Activated CD4-positive, alpha-beta T cell treated with anti-CD3 and anti-CD28 coated beads, Interleukin-2, Interleukin-4, amounts not matched to agents 100 ng/mL and 50 ng/mL, durations not matched to agents 16 hours and 8 hours (primary cell): ENCODE results near the gene MUC5AC.
"Not testable (repeated sequence)": the region's sequence is repeated elsewhere in the genome, so short reads cannot be mapped to it uniquely, and the experiment has no call there.

Source experiments
- DNase-seq: peaks from one replicate; pipeline ENCODE4 v3.0.0-alpha.2; 2020; ENCODE audit warnings: low spot score

MUC5AC gene

DNA sequence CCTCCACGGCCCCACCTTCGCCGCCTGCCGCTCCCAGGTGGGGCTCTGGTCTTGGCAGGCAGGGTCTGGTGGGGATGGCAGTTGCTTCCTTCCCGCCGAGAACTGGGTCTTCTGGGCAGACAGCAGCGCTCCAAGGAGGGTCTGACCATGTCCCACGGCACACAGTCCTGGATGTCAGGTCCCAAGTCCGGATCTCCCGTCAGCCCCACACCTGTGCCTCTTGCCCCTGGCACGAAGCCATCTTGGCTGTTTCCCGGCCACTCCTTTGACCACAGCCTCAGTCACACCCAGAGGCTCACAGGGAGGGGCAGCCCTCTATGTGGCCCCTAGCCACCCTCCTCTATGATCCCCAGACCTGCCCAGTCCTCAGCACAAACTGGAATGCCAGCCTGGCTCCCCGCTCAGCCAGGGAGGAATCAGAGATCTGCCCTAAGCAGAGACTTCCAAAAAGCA lies 79.4 kb downstream of the MUC5AC start:
- DNase-seq, result no peak

DNA sequence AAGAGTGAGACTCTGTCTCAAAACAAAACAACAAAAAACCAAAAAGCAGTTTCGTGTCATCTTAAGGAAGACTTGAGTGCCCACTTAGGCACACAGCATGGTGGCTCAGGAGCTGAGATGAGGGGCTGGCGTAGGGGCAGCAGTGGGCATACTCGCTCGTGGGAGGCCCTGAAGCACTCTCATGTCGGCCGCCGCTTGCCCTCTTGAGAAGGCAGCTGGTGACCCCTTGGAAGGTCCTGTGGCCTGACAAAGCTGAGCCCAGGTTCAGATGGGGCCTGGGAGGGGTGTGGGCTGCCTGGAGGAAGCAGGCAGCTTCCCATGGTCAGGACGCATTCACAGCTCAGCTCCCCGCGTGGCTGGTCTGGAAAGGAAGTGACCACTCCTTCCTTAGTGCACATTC lies 80.1 kb downstream of the MUC5AC start:
- DNase-seq, result no peak

DNA sequence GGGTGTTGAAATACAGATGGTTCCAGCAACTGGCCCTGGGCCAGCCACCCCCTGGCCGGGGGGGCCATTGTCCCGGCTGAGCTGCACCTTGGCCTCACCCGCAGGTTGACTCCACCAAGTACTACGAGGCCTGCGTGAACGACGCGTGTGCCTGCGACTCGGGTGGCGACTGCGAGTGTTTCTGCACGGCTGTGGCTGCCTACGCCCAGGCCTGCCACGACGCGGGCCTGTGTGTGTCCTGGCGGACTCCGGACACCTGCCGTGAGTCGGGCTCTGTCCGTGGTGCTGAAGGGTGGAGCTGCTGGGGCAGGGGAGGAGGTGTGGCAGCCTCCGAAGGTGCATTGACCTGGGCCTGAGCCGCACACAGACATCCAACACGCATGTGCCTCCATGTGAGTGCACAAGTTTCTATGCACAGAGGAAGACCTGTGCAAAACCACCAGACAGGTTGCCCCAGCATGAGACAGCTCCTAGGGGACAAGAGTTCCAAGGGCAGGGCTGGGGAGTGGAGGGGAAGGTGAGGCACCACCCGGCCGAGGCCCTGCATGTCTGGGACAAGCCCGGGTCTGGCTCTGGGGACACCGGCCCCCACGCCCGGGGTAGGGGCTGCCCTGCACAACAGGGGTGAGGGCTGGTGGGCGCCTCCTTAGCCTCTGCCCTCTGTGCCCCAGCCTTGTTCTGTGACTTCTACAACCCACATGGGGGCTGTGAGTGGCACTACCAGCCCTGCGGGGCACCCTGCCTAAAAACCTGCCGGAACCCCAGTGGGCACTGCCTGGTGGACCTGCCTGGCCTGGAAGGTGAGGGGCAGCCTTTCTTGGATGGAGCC lies 81.2 kb downstream of the MUC5AC start:
- no peak for DNase-seq

DNA sequence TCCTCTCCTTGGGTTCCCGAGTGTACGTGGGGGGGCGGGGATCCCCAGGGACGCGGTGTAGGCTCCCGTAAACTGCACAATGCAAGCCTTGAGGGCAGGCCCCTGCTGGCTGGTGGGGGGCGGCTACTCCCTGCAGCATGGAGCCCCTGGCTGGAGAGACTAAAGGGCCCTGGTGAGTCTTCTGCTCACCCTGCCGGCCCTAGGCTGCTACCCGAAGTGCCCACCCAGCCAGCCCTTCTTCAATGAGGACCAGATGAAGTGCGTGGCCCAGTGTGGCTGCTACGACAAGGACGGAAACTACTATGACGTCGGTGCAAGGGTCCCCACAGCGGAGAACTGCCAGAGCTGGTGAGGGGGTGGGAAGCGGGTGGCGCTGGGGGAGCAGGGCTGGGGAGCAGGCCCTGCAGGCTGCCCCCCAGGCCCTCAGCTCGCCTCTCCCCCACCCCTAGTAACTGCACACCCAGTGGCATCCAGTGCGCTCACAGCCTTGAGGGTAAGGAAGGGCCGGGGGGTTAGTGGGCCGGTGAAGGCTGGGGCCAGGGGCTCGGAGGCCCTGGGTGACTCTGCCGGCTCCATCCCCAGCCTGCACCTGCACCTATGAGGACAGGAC lies 81.9 kb downstream of the MUC5AC start:
- no peak for DNase-seq

DNA sequence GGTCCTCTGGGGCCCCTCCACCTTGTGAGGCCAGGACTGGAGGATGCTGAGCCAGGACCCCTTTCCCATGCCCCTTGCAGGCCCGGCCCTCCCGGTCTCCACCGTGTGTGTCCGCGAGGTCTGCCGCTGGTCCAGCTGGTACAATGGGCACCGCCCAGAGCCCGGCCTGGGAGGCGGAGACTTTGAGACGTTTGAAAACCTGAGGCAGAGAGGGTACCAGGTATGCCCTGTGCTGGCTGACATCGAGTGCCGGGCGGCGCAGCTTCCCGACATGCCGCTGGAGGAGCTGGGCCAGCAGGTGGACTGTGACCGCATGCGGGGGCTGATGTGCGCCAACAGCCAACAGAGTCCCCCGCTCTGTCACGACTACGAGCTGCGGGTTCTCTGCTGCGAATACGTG lies 83.0 kb downstream of the MUC5AC start:
- DNase-seq, result no peak

DNA sequence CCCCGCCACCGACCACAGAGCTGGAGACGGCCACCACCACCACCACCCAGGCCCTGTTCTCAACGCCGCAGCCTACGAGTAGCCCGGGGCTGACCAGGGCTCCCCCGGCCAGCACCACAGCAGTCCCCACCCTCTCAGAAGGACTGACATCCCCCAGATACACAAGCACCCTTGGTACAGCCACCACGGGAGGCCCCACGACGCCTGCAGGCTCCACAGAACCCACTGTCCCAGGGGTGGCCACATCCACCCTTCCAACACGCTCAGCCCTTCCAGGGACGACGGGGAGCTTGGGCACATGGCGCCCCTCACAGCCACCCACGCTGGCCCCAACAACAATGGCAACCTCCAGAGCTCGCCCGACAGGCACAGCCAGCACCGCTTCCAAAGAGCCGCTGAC lies 84.0 kb downstream of the MUC5AC start:
- no peak for DNase-seq

DNA sequence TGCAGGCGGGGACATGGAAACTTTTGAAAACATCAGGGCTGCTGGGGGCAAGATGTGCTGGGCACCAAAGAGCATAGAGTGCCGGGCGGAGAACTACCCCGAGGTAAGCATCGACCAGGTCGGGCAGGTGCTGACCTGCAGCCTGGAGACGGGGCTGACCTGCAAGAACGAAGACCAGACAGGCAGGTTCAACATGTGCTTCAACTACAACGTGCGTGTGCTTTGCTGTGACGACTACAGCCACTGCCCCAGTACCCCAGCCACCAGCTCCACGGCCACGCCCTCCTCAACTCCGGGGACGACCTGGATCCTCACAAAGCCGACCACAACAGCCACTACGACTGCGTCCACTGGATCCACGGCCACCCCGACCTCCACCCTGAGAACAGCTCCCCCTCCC lies 84.5 kb downstream of the MUC5AC start:
- no peak for DNase-seq

DNA sequence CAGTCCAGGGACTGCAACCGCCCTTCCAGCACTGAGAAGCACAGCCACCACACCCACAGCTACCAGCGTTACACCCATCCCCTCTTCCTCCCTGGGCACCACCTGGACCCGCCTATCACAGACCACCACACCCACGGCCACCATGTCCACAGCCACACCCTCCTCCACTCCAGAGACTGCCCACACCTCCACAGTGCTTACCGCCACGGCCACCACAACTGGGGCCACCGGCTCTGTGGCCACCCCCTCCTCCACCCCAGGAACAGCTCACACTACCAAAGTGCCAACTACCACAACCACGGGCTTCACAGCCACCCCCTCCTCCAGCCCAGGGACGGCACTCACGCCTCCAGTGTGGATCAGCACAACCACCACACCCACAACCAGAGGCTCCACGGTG lies 85.0 kb downstream of the MUC5AC start:
- not testable (repeated sequence) for DNase-seq

DNA sequence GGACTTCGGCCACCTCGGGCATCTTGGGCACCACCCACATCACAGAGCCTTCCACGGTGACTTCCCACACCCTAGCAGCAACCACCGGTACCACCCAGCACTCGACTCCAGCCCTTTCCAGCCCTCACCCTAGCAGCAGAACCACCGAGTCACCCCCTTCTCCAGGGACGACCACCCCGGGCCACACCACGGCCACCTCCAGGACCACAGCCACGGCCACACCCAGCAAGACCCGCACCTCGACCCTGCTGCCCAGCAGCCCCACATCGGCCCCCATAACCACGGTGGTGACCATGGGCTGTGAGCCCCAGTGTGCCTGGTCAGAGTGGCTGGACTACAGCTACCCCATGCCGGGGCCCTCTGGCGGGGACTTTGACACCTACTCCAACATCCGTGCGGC lies 85.8 kb downstream of the MUC5AC start:
- not testable (repeated sequence) for DNase-seq

DNA sequence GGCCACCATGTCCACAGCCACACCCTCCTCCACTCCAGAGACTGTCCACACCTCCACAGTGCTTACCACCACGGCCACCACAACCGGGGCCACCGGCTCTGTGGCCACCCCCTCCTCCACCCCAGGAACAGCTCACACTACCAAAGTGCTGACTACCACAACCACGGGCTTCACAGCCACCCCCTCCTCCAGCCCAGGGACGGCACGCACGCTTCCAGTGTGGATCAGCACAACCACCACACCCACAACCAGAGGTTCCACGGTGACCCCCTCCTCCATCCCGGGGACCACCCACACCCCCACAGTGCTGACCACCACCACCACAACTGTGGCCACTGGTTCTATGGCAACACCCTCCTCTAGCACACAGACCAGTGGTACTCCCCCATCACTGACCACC lies 86.8 kb downstream of the MUC5AC start:
- not testable (repeated sequence) for DNase-seq

DNA sequence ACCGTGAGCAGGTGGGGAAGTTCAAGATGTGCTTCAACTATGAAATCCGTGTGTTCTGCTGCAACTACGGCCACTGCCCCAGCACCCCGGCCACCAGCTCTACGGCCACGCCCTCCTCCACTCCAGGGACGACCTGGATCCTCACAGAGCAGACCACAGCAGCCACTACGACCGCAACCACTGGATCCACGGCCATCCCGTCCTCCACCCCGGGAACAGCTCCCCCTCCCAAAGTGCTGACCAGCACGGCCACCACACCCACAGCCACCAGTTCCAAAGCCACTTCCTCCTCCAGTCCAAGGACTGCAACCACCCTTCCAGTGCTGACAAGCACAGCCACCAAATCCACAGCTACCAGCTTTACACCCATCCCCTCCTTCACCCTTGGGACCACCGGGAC lies 88.0 kb downstream of the MUC5AC start:
- not testable (repeated sequence) for DNase-seq

DNA sequence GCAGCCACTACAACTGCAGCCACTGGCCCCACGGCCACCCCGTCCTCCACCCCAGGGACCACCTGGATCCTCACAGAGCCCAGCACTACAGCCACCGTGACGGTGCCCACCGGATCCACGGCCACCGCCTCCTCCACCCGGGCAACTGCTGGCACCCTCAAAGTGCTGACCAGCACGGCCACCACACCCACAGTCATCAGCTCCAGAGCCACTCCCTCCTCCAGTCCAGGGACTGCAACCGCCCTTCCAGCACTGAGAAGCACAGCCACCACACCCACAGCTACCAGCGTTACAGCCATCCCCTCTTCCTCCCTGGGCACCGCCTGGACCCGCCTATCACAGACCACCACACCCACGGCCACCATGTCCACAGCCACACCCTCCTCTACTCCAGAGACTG lies 88.5 kb downstream of the MUC5AC start:
- not testable (repeated sequence) for DNase-seq

DNA sequence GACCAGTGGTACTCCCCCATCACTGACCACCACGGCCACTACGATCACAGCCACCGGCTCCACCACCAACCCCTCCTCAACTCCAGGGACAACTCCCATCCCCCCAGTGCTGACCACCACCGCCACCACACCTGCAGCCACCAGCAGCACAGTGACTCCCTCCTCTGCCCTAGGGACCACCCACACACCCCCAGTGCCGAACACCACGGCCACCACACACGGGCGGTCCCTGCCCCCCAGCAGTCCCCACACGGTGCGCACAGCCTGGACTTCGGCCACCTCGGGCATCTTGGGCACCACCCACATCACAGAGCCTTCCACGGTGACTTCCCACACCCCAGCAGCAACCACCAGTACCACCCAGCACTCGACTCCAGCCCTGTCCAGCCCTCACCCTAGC lies 89.3 kb downstream of the MUC5AC start:
- DNase-seq, result not testable (repeated sequence)

DNA sequence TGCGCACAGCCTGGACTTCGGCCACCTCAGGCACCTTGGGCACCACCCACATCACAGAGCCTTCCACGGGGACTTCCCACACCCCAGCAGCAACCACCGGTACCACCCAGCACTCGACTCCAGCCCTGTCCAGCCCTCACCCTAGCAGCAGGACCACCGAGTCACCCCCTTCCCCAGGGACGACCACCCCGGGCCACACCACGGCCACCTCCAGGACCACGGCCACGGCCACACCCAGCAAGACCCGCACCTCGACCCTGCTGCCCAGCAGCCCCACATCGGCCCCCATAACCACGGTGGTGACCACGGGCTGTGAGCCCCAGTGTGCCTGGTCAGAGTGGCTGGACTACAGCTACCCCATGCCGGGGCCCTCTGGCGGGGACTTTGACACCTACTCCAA lies 91.2 kb downstream of the MUC5AC start:
- DNase-seq, result not testable (repeated sequence)

DNA sequence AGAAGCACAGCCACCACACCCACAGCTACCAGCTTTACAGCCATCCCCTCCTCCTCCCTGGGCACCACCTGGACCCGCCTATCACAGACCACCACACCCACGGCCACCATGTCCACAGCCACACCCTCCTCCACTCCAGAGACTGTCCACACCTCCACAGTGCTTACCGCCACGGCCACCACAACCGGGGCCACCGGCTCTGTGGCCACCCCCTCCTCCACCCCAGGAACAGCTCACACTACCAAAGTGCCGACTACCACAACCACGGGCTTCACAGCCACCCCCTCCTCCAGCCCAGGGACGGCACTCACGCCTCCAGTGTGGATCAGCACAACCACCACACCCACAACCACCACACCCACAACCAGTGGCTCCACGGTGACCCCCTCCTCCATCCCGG lies 92.7 kb downstream of the MUC5AC start:
- not testable (repeated sequence) for DNase-seq
